GM21367 (cell line): ENCODE measurements around the gene LRRC61.

Experiments
- ATAC-seq: cut with Tn5 transposase; IDR thresholded peaks from one replicate; pipeline ENCODE4 v1.9.1; 2021; ENCODE audit not compliant: unreplicated experiment

LRRC61 gene

DNA sequence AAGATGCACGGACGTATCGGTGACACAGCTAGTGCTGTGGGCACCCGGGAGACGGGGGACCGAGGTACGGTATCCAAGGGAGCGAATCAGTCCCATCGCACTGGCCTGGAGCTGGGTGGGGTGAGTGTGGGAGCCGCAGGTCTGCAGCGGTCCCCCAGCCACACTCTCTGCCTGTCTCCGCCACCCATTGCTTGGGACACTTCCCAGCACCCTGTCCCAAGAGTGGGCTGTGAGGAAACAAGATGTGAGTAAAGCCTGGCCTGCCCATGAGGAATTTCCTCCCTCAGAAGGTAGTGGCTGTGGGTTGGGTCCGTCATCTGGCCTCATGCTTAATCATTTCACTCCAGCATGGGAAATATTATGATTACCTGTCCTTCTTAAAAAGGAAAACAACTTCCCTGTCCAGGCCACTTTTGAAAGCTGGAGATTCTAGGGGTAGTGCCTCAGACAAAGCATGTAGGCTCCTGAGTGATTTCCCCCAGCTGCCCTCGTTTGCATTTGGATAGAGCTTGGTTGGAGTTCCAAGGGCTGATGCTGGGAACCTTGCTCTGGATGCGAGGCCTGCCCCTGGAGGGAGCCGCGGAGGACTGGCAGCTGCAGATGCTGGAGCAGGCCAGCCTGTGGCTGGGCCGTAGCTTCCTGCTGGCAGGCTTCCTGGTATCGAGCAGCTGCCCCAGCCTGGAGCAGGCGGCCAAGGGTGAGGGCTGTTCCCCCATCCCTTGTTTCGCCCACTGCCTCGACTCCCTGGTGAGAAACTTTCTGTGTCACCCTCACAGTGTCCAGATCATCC lies 6.4 kb downstream of the LRRC61 start:
- ATAC-seq = no peak

DNA sequence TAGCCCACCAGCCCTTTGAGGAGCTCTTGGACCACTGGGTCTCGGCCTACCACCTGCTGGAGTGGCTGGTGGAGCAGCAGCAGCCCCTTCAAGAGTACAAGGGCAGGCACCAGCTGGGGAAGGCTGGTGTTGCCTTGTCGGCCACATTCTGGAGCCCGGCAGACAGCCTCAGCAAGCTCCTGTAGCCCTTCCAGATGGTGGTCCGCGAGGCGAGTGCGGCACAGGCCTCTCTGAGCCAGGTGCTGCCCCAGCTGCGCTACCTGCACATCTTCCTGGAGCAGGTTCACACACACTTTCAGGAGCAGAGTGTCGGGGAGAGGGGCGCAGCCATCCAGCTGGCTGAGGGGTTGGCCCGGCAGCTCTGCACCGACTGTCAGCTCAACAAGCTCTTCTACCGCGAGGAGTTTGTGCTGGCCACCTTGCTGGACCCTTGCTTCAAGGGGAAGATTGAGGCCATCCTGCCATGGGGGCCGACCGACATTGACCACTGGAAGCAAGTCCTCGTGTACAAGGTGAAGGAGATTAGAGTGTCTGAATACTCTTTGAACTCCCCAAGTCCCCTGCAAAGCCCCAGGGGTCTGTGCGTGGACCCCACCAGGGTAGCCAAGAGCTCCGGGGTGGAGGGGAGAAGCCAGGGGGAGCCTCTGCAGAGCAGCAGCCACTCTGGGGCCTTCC lies 7.2 kb downstream of the LRRC61 start:
- ATAC-seq = no peak

DNA sequence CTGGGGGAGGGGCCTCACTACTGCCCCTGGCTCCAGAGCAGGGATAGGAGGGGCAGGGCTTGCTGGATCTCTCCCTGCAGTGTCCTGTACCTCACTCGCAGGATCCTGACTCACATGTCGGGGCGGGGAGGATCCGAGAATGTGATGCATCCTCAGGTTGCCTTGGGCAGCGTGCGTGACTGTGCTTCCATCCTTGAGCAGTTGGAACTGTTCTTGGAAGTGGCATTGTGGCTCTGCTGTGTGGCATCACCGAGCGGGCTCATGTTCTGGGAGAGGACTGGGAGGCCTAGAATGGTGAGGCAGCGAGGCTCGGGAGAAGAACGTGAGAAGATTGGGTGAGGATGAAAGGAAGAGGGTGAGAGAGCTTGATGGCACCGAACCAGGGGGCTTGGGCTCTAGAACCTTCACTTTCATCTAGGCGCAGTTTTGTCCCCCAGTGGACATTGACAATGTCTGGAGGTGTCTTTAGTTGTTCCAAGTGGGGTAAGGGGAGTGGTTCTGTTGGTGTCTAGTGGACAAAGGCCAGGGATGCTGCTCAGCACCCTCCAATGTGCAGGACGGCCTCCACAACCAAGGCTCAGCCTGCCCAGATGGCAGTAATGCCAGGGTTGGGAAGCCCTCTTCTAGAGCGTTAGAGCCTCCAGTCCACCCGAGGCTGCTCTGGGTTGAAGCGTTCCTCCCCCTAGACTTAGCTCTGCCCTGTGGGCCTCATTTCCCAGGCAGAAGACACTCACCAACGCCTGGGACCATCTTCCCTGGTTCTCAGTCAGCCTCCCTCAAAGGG lies 9.9 kb downstream of the LRRC61 start:
- no peak for ATAC-seq

- ATAC-seq = no peak
These were observed 10.5 kb downstream of the LRRC61 start for GRCh38 chr7:150333659-150334058.

DNA sequence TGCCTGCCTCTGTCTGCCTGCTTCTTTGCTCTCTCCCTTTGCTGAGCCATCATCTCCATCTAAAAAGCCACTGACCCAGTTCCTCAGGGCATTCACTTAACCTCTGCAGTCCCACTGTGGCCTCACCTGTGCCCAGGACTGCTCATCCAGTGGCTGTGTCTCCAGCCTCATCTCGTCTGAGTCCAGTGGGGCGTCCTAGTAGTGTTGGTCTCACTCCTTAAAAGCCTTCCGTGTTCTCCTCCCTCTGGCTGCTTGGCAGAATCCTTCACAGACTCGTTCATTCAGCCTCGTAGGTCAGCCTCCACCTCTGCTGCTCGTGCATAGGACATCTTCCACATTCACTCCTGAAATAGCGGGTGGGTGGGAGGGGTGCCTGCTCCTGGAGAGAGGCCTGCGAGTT lies 11.0 kb downstream of the LRRC61 start:
- ATAC-seq = no peak

GRCh38 chr7:150335108-150335773 lies 12.1 kb downstream of the LRRC61 start:
- no peak for ATAC-seq

DNA sequence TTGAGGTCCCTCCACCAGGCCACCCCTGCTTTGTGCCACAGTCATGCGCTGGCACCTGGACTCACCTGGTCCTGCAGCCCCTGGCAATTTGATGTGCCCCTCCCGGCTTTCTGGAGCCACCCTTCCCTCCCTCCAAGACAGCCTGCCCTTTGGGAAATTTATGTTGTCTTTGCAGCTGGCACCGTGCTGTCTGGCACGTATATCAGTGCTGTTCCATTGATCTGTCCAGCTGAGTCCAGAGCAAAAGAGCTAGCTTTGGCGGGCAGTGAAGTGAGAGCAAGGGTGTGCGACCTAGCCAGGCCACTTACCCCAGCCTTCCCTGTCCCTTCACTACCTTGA lies 12.6 kb downstream of the LRRC61 start:
- no peak for ATAC-seq

DNA sequence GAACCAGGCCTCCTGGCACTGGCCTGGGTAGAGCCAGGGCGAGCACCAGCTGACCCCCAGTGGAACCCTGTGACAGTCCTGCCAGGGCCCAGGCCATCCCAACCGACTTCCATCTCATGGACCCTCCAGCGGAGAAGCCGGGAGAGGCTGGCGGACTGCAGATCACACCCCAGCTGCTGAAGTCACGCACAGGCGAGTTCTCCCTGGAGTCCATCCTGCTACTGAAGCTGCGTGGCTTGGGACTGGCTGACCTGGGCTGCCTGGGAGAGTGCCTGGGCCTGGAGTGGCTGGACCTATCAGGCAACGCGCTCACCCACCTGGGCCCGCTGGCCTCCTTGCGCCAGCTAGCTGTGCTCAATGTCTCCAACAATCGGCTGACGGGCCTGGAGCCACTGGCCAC lies 13.6 kb downstream of the LRRC61 start:
- no peak for ATAC-seq

GRCh38 chr7:150337179-150337578 lies 14.0 kb downstream of the LRRC61 start:
- no peak for ATAC-seq

DNA sequence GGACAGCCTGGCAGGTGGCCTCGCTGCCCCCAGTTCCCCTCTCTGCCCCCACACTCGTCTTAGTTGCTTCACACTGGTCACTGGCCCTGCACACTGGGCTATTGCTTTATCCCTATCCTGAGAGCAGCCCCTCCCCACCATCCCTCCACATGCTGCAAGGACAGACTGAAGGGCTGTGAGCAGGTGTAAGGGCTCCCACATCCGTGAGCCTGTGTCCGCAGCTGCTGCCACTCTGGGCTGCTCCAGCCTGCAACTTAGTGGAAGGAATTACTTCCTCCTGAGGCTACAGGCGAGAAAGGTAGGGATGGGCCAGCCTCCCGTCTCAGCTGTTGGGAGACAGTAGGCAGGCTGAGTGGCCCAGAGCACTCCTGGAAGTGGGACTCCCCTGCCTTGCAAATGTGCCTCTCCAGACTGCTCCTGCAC lies 14.5 kb downstream of the LRRC61 start:
- no peak for ATAC-seq

DNA sequence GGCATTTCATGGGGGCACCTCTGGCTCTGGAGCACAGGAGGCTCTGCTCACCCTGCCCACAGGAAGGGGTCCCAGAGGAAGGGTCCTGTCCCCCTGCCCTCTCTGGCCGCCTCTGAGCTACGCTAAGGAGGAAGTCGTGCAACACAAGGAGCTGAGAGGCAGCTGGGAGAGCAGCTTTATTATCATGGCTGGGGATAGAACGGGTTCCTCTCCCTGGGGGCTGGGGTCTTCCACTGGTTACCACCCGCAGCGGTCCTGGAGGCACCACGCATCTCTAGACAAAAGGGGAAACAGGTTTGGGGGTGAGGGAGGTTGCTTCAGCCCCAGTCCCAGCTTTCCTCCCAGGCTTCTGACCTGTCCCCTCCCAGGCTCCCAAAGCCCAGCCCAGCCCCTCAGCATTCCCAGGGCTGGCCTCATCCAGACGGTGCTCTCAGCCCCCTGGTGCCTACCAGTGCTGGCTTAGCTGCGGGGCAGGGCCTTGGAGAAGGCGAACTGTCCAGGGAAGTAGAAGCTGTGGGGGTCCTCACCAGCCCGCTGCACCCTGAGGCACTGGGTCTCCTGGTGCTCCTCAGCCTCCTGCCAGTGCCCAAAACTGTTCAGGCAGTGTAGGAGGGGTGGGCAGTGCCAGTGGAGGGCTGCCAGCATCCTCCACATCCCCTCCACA lies 15.1 kb downstream of the LRRC61 start:
- ATAC-seq = no peak

- ATAC-seq = no peak
These were observed 16.3 kb downstream of the LRRC61 start for GRCh38 chr7:150339409-150339809.

GRCh38 chr7:150340024-150340749 lies 17.0 kb downstream of the LRRC61 start:
- ATAC-seq = no peak

DNA sequence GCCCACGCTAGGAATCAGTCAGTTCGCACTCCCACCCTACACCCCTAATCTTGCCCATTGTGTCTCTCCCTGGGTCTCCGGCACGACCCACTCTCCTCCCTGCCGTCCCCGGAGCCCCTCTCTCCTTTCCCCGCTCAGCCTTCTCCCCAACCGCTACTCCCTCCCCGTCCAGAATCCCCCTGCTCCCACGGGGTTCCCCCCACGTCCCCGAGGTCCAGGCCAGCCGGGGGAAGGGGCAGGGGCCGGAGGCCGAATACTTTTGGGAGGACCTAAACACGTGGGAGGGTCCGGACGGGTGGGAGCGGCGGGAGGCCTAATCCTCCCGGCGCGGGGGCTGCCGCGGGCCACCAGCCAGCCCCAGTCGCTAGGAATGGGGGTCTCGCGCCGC lies 17.7 kb downstream of the LRRC61 start:
- no peak for ATAC-seq

DNA sequence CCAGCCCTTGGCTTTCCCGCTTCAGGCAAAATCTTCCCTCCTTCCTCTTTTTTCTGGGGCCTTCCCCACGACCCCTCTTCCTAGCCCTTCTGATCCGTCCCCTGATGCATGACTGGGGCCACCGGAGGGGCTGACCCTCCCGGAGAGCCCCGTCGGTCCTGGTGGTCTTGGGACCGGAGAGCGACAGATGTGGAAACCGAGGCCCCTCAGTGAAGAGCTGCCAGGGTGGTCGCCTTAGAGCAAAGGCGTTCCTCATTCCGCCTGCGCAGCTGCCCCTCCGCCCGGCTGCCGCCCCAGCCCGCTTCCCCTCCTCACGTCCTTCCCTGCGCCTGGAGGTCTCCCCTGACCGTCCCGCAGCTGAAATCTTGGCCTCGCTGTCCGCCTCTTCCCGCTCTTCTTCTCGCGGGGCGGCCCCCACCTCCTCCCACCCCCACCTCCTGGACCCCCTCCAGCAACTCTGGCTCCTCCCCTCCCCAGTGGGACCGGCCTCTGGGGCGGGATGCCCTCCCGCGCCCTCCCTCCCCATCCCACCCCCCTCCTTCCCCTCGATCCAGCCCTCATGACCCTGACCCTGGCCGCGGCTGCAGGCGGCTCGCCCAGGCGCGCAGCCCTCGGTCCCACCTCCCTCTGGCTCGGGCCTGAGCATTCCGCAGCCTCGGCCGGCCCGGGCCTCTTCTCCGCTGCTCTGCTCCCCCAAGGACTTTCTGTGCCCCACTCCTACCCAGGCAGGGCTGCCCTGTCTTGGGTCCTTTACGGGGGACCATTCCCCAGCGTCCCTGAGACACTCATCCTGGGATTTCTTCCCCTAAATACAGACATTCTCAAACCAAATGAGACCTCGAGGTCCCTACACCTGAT lies 18.3 kb downstream of the LRRC61 start, which contains the start of gene RARRES2:
Gene RARRES2 (minus strand): TSS at position 367 of the 858 bp plus-strand sequence. CDS start 1,020 bp downstream, outside the sequence.
- no peak for ATAC-seq

GRCh38 chr7:150342121-150342408 lies 18.9 kb downstream of the LRRC61 start:
- ATAC-seq = no peak

DNA sequence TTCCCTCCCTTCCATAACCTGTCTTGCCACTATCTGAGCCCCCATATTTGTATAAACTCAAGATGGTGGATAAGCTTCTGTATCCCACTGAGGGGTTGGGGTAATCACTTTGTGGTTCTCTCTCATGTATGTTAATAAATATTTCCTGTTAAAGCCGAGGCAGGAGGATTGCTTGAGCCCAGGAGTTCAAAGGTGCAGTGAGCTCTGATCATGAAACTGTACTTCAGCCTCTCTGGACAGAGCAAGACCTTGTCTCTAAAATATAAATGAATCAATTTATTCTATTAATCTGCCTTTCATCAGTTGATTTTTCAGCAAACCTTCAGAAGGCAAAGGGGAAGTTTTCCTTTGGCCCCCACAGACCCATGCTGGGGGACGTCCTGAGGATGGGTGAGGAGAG lies 20.1 kb downstream of the LRRC61 start:
- ATAC-seq = no peak

- ATAC-seq = no peak
These were observed 21.1 kb downstream of the LRRC61 start for GRCh38 chr7:150344299-150344698.

DNA sequence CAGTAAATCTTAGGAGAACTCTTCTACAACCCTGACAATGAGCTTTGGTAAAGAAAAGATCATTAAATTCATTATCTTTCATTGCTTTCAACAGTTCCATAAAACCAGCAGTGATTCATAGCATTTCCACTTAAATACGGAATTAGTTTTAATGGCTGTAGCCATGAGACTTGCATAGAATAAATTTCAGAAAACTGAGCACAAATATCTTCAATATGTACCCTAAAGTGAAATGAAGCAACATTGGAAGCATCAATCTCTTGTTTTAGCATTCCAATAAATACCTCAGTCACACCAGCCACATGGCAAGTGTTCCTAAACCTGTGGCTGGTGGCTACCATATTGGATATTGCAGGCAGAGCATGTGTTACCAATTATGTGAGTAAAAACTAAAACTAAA lies 21.9 kb downstream of the LRRC61 start:
- no peak for ATAC-seq
